SK-N-SH (cell line): Measurements from ENCODE around the gene CEP162.

Experiments
- CTCF ChIP-seq: fragments of 200-600 bp; sonication (generic); IDR thresholded peaks from 2 replicates; pipeline ENCODE4 v1.6.1; 2017; ENCODE audit warnings: antibody characterized with exemption, mild to moderate bottlenecking, moderate library complexity
- ELF1 ChIP-seq: IDR thresholded peaks from 2 replicates; pipeline ENCODE4 v1.4.0; 2012
- RAD21 ChIP-seq: IDR thresholded peaks from 2 replicates; pipeline ENCODE4 v1.6.1; 2012; ENCODE audit warnings: mild to moderate bottlenecking, low read length
- REST ChIP-seq: IDR thresholded peaks from 2 replicates; pipeline ENCODE4 v1.6.1; 2012; ENCODE audit warnings: mild to moderate bottlenecking, low read depth, low read length, moderate library complexity

GRCh38 chr6:84077645-84078044, 149.8 kb downstream of the CEP162 start:
- TF ChIP-seq ELF1, result no peak
- TF ChIP-seq RAD21, result no peak
- no peak for TF ChIP-seq CTCF
- TF ChIP-seq REST, result no peak
